ENCODE results near the gene TRAPPC2L. TPM values are rescaled to one million over a fixed set of nuclear protein-coding genes. Genes with fewer than 3 reads are reported as not detected.

TRAPPC2L gene
- total and polyA plus RNA-seq, 4 donors, result 34.2 to 106 (median 48.5) TPM

GRCh38 chr16:88906020-88906419 lies 49.1 kb downstream of the TRAPPC2L start:
- no peak for TF ChIP-seq CTCF (IDR thresholded peaks at IDR 0.05; ENCODE audit: control extremely low read depth, extremely low read depth)
- WGBS, 2 donors, result 72 to 80% methylated on average over 16 of the region's 16 CpGs
- DNase-seq, result no peak

DNA sequence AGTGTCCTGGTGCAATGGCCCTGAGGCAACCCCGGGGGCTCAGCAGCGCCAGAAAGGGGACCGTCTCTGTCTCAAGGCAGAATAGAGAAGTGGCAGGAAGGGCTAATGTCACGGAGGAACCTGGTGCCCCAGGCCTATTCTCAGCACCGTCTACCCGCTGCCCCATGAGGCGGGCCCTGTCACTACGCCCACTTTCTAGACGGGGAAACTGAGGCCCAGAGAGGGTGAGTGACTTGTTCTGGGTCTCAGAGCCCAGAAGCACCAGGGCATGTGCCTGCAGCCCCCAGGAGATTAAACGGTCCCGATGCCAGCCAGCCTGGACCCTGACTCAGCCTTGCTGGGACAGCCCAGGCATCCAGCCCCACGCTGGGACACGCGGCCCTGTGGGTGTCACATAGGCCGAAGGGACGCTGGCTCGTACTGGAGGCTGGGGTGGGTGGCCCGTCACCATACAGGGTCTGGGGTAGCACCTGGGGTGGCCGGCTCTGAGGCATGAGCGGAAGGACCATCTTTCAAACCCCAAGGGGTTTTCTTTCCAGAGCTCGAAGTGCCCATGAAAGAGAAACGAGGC lies 49.7 kb downstream of the TRAPPC2L start:
- ATAC-seq (ENCODE audit: insufficient read depth, low FRiP score) (no peak), DNase-seq (no peak)
- no peak overlapping the region for H3K27ac ChIP-seq (ENCODE audit: low read depth in 1 of 2, low read length in 1 of 2)
- H3K36me3 ChIP-seq (ENCODE audit: control insufficient read depth in 4 of 4, insufficient read depth in 4 of 4, low read length in 4 of 4), result no peaks in the 10 kb centered on the region
- no peak overlapping the region for H3K4me3 ChIP-seq
- no peak overlapping the region for H3K9ac ChIP-seq (ENCODE audit: insufficient read depth in 1 of 2, low read length in 2 of 2)
- no peaks in the 10 kb centered on the region for H3K27me3 ChIP-seq (ENCODE audit: control insufficient read depth in 3 of 3, insufficient read depth in 3 of 3, low read length in 2 of 3)
- H3K9me3 ChIP-seq (ENCODE audit: control insufficient read depth in 4 of 4, insufficient read depth in 3 of 4, low read length in 3 of 4), result no peaks in the 10 kb centered on the region
- no peak for TF ChIP-seq CTCF (IDR thresholded peaks at IDR 0.05; ENCODE audit: control extremely low read depth, extremely low read depth)
- peaks cover 0 to 14% (median 8%) of the 10 kb centered on the region in 5 donors for H3K4me1 ChIP-seq (ENCODE audit: control insufficient read depth in 5 of 5, insufficient read depth in 5 of 5, low read length in 5 of 5)
- WGBS, 2 donors, result 85% methylated on average over 22 of the region's 22 CpGs

More at GRCh38 chr16:88906020-88906419, 49.1 kb downstream of the TRAPPC2L start:
- no peak overlapping the region for H3K9ac ChIP-seq (ENCODE audit: insufficient read depth in 1 of 2, low read length in 2 of 2)
- no peaks in the 10 kb centered on the region for H3K9me3 ChIP-seq (ENCODE audit: control insufficient read depth in 4 of 4, insufficient read depth in 3 of 4, low read length in 3 of 4)
- peaks cover 0 to 14% (median 7%) of the 10 kb centered on the region in 5 donors for H3K4me1 ChIP-seq (ENCODE audit: control insufficient read depth in 5 of 5, insufficient read depth in 5 of 5, low read length in 5 of 5)
- no peak for ATAC-seq (ENCODE audit: insufficient read depth, low FRiP score)
- no peaks in the 10 kb centered on the region for H3K27me3 ChIP-seq (ENCODE audit: control insufficient read depth in 3 of 3, insufficient read depth in 3 of 3, low read length in 2 of 3)
- no peak overlapping the region for H3K4me3 ChIP-seq
- no peak overlapping the region for H3K27ac ChIP-seq (ENCODE audit: low read depth in 1 of 2, low read length in 1 of 2)
- peaks cover 0 to 2% (median 0%) of the 10 kb centered on the region in 4 donors for H3K36me3 ChIP-seq (ENCODE audit: control insufficient read depth in 4 of 4, insufficient read depth in 4 of 4, low read length in 4 of 4)

- no peak for TF ChIP-seq CTCF (IDR thresholded peaks at IDR 0.05; ENCODE audit: control extremely low read depth, extremely low read depth)
- H3K27ac ChIP-seq (ENCODE audit: low read depth in 1 of 2, low read length in 1 of 2), result no peak overlapping the region
Observed at GRCh38 chr16:88907768-88908167, 50.8 kb downstream of the TRAPPC2L start.

GRCh38 chr16:88908307-88908706 lies 51.4 kb downstream of the TRAPPC2L start:
- Histone ChIP-seq H3K9ac (ENCODE audit: insufficient read depth in 1 of 2, low read length in 2 of 2) (no peak overlapping the region), H3K4me3 (no peak overlapping the region), H3K4me1 (ENCODE audit: control insufficient read depth in 5 of 5, insufficient read depth in 5 of 5, low read length in 5 of 5) (peaks cover 0 to 15% (median 8%) of the 10 kb centered on the region in 5 donors), H3K27me3 (ENCODE audit: control insufficient read depth in 3 of 3, insufficient read depth in 3 of 3, low read length in 2 of 3) (no peaks in the 10 kb centered on the region), H3K27ac (ENCODE audit: low read depth in 1 of 2, low read length in 1 of 2) (no peak overlapping the region), H3K36me3 (ENCODE audit: control insufficient read depth in 4 of 4, insufficient read depth in 4 of 4, low read length in 4 of 4) (no peaks in the 10 kb centered on the region), H3K9me3 (ENCODE audit: control insufficient read depth in 4 of 4, insufficient read depth in 3 of 4, low read length in 3 of 4) (no peaks in the 10 kb centered on the region)
- 79 to 85% methylated on average over 17 of the region's 17 CpGs for WGBS, 2 donors
- ATAC-seq (ENCODE audit: insufficient read depth, low FRiP score) (no peak), DNase-seq (no peak)
- no peak for TF ChIP-seq CTCF (IDR thresholded peaks at IDR 0.05; ENCODE audit: control extremely low read depth, extremely low read depth)

More at GRCh38 chr16:88907768-88908167, 50.8 kb downstream of the TRAPPC2L start:
- H3K27me3 ChIP-seq (ENCODE audit: control insufficient read depth in 3 of 3, insufficient read depth in 3 of 3, low read length in 2 of 3), result no peaks in the 10 kb centered on the region
- peaks cover 0 to 15% (median 8%) of the 10 kb centered on the region in 5 donors for H3K4me1 ChIP-seq (ENCODE audit: control insufficient read depth in 5 of 5, insufficient read depth in 5 of 5, low read length in 5 of 5)
- 63 to 78% methylated on average over 4 of the region's 4 CpGs for WGBS, 2 donors
- H3K36me3 ChIP-seq (ENCODE audit: control insufficient read depth in 4 of 4, insufficient read depth in 4 of 4, low read length in 4 of 4), result no peaks in the 10 kb centered on the region
- no peak overlapping the region for H3K9ac ChIP-seq (ENCODE audit: insufficient read depth in 1 of 2, low read length in 2 of 2)
- H3K4me3 ChIP-seq, result no peak overlapping the region
- ATAC-seq (ENCODE audit: insufficient read depth, low FRiP score), result no peak
- H3K9me3 ChIP-seq (ENCODE audit: control insufficient read depth in 4 of 4, insufficient read depth in 3 of 4, low read length in 3 of 4), result no peaks in the 10 kb centered on the region
- no peak for DNase-seq

All from lung (tissue), 12 donors.